Activated CD4-positive, alpha-beta T cell treated with anti-CD3 and anti-CD28 coated beads, Interleukin-2, amount 10 ng/mL, durations not matched to agents 7 days and 5 days (primary cell): ENCODE results near the gene SYNGR1. TPM values are rescaled to one million over a fixed set of nuclear protein-coding genes. Genes with fewer than 3 reads are reported as not detected.
"Not testable (repeated sequence)": the region's sequence is repeated elsewhere in the genome, so short reads cannot be mapped to it uniquely, and the experiment has no call there.

Experiments used
- CTCF ChIA-PET: fragments of 350-600 bp; sonication (Branson Sonifier 250); formaldehyde crosslinking; loops from one replicate; lab custom pipeline; 2021; ENCODE audit warnings: antibody characterized with exemption; lab: Charles Lee
- POLR2A ChIA-PET: fragments of 350-600 bp; sonication (Branson Sonifier 250); formaldehyde crosslinking; loops from one replicate; lab custom pipeline; 2021; ENCODE audit warnings: antibody characterized with exemption; lab: Charles Lee
- DNase-seq: peaks from one replicate; pipeline ENCODE4 v3.0.0-alpha.2; 2020
- H3K27ac Mint-ChIP-seq: one replicate; pipeline ENCODE4 v1.8.0; 2021; ENCODE audit warnings: mild to moderate bottlenecking, moderate library complexity, mixed read lengths
- H3K27me3 Mint-ChIP-seq: one replicate; pipeline ENCODE4 v1.8.0; 2021; ENCODE audit warnings: mixed read lengths
- H3K36me3 Mint-ChIP-seq: one replicate; pipeline ENCODE4 v1.8.0; 2021; ENCODE audit warnings: low read depth, mixed read lengths
- H3K4me1 Mint-ChIP-seq: one replicate; pipeline ENCODE4 v1.8.0; 2021; ENCODE audit warnings: mixed read lengths
- H3K4me3 Mint-ChIP-seq: one replicate; pipeline ENCODE4 v1.8.0; 2021; ENCODE audit warnings: mild to moderate bottlenecking, moderate library complexity, mixed read lengths
- H3K9me3 Mint-ChIP-seq: one replicate; pipeline ENCODE4 v1.8.0; 2021; ENCODE audit warnings: mixed read lengths
- total RNA-seq, 2 experiments: library from RNA; stranded (reverse); gene quantifications; one replicate each; pipeline ENCODE4 v1.2.3, GENCODE V29; 2021

SYNGR1 gene
- total RNA-seq, 2 experiments from 2014 or later: 0.42 to 0.77 TPM

- H3K36me3 Mint-ChIP-seq: no peaks in the 10 kb centered on the region
- no peaks in the 10 kb centered on the region for H3K9me3 Mint-ChIP-seq
- no peak overlapping the region for H3K27ac Mint-ChIP-seq
- peaks cover 19% of the 10 kb centered on the region for H3K27me3 Mint-ChIP-seq
- peaks cover 3% of the 10 kb centered on the region for H3K4me1 Mint-ChIP-seq
- CTCF ChIA-PET: interaction anchor here (0.7 to 2.4 kb wide), 12 partner anchors 11 to 223 kb away, joined by 3 to 14 read pairs (median 4); partner anchors contain the start of genes ATF4 and RPL3
- no peak overlapping the region for H3K4me3 Mint-ChIP-seq
- POLR2A ChIA-PET: no interaction called here
- DNase-seq: peak; percentile 70
These were observed 6.3 kb upstream of the SYNGR1 start for GRCh38 chr22:39343259-39344045.

DNA sequence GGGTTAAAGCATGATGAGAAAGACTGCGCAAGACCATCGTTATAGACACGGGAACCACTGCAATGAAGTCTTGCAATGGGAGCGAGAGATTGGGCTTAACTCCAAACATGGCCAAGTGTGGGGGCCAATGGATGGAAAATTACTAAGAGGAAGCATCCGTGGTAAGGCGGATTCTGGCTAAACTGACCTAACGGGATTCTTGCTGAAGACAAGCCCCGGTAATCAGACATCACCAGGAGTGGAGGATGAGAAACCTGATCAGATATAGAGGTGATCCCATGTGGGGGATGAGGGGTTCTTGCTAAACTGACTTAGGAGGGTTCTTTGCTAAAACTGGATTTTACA is 5.8 kb upstream of the SYNGR1 start:
- H3K9me3 Mint-ChIP-seq: no peaks in the 10 kb centered on the region
- ChIA-PET CTCF (interaction anchor here (0.7 to 2.4 kb wide), 11 partner anchors 12 to 223 kb away, joined by 3 to 14 read pairs (median 4); partner anchors contain the start of genes ATF4 and RPL3), POLR2A (no interaction called here)
- no peaks in the 10 kb centered on the region for H3K36me3 Mint-ChIP-seq
- DNase-seq: no peak
- peaks cover 5% of the 10 kb centered on the region for H3K4me1 Mint-ChIP-seq
- no peak overlapping the region for H3K27ac Mint-ChIP-seq
- peaks cover 20% of the 10 kb centered on the region for H3K27me3 Mint-ChIP-seq
- no peak overlapping the region for H3K4me3 Mint-ChIP-seq

GRCh38 chr22:39345231-39345630 is 4.6 kb upstream of the SYNGR1 start:
- Mint-ChIP-seq H3K36me3 (no peaks in the 10 kb centered on the region), H3K27me3 (peaks cover 24% of the 10 kb centered on the region)
- POLR2A ChIA-PET: interaction anchor here (0.6 to 0.8 kb wide), 2 partner anchors 12 to 18 kb away, joined by 5 to 14 read pairs; no protein-coding TSS in a partner anchor

DNA sequence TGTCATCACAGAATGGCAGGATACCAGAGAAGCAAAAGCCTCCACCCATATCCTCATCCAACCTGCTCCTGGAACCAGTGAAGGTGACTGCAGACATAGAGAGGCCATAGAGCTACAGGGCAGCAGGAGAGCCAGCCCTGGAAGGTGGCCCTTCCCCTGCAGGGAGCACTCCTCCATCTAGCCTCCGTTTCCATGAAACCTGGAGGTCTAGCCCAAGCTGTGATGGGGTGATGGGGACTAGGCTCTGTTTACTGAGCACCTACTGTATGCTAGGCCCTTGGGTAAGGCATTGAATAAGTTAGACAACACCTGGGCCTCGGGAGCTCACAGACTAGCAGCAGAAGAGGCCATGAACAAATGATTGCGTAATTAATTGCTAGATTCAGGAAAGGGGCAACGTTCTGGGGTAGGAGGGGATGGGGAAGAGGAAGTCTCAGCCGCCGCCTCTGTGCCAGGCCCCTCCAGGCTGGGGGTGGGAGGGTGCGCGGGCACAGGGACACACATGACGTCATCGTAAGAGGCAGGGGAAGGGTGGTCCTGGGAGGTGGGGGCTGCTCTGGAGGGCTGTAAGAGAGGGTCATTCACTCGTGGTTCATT is 784 bp upstream of the SYNGR1 start:
- H3K4me3 Mint-ChIP-seq: peak overlapping the region; percentile 53
- ChIA-PET CTCF (interaction anchor here (0.7 to 1.3 kb wide), 3 partner anchors 14 to 38 kb away, joined by 3 to 4 read pairs (median 3); no protein-coding TSS in a partner anchor), POLR2A (no interaction called here)
- H3K4me1 Mint-ChIP-seq: peaks cover 14% of the 10 kb centered on the region
- no peaks in the 10 kb centered on the region for H3K9me3 Mint-ChIP-seq
- no peak overlapping the region for H3K27ac Mint-ChIP-seq
- no peak for DNase-seq
- no peaks in the 10 kb centered on the region for H3K36me3 Mint-ChIP-seq
- H3K27me3 Mint-ChIP-seq: peaks cover 37% of the 10 kb centered on the region

More at GRCh38 chr22:39345231-39345630, 4.6 kb upstream of the SYNGR1 start:
- CTCF ChIA-PET: interaction anchor here (0.6 to 0.7 kb wide), 4 partner anchors 12 to 200 kb away, joined by 3 to 5 read pairs (median 4); no protein-coding TSS in a partner anchor
- no peak for DNase-seq
- Mint-ChIP-seq H3K27ac (no peak overlapping the region), H3K4me1 (peaks cover 10% of the 10 kb centered on the region), H3K4me3 (no peak overlapping the region), H3K9me3 (no peaks in the 10 kb centered on the region)

GRCh38 chr22:39349506-39349966 is 255 bp upstream of the SYNGR1 start:
- Mint-ChIP-seq H3K27me3 (peaks cover 32% of the 10 kb centered on the region), H3K36me3 (no peaks in the 10 kb centered on the region), H3K9me3 (no peaks in the 10 kb centered on the region), H3K4me3 (peak overlapping the region; percentile 53), H3K27ac (no peak overlapping the region), H3K4me1 (peaks cover 14% of the 10 kb centered on the region)
- ChIA-PET CTCF (interaction anchor here (0.7 to 1.3 kb wide), 4 partner anchors 15 to 142 kb away, joined by 3 to 4 read pairs (median 3); no protein-coding TSS in a partner anchor), POLR2A (no interaction called here)
- DNase-seq: no peak

DNA sequence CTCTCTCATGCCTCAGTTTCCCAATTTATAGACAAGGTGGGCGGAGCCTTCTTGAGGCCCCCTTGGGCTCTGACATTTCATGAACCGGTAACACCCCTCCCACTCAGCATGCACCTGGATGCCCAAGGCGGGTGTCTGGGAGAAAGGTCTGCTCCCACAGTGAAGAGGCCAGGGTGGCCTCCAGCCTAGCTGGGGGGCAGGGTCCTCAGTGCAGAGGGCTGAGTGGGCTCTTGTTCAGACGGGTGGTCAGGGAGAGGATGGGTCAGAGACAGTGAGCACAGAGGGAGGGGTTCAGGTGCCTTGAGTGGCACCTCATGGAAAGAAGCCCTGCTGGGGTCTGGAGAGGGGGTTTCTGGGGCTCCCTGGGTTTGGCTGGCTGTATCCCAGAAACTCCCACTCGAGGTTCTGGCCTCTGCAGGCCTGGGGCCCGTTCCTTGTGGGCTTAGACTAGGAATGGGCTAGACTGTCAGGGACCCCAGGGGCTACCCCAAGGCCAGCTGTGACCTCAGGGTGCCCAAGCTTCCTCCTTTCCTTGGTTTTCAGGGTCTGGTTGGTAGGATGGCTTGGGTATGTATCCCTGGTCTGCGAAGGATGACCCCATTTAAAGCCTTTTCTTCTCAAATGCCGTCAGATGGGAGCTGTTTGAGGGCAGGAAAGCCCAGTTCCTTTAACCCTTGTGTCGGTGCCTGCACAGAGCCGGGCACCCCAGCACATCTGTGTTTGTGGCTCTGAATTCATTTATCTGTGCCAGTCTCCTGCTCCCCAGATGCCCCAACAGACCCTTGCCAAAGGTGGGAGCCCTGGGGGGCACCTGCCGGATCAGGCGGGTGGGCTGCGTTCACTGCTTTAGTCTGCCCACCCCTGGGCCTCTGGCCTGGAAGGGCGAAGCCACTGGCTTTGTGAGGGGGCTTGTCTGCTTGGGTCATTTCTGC is 1.2 kb downstream of the SYNGR1 start:
- Mint-ChIP-seq H3K36me3 (no peaks in the 10 kb centered on the region), H3K9me3 (no peaks in the 10 kb centered on the region), H3K4me3 (peak overlapping the region; percentile 63), H3K4me1 (peaks cover 14% of the 10 kb centered on the region), H3K27ac (peak overlapping the region; percentile 9), H3K27me3 (peaks cover 30% of the 10 kb centered on the region)
- ChIA-PET POLR2A (no interaction called here), CTCF (interaction anchor here (0.6 to 1.7 kb wide), 2 partner anchors 48 to 548 kb away, joined by 3 read pairs; partner anchors contain the start of gene TAB1)
- DNase-seq: no peak

DNA sequence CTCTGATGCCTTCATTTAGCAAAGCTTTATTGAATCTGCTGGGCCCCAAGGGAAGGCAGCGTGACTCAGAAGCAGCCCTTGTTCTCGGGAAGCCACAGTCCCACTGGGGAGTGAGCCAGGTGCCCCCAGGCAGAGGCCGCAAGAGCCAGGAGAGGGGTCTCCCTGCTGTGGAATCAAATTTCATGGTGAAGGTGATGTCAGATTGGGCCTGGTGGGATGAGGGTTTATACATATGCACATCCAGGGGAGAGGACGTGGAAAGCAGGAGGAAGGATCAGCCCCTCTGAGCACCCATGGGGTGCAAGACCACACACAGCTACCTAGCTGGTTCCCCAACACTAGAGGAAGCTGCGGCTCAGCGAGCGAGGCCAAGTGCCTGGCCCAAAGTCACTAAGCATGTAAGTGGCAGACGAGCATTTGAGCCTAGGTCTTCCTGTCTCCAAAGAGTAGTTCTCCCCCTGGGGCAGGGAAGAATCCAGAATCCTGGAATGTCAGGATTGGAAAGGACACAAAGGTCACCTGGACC is 2.0 kb downstream of the SYNGR1 start:
- no peak overlapping the region for H3K4me3 Mint-ChIP-seq
- H3K4me1 Mint-ChIP-seq: peaks cover 14% of the 10 kb centered on the region
- ChIA-PET POLR2A (no interaction called here), CTCF (interaction anchor here (0.6 to 1.7 kb wide), 2 partner anchors 48 to 549 kb away, joined by 3 read pairs; partner anchors contain the start of gene TAB1)
- H3K36me3 Mint-ChIP-seq: no peaks in the 10 kb centered on the region
- no peaks in the 10 kb centered on the region for H3K9me3 Mint-ChIP-seq
- DNase-seq: no peak
- H3K27ac Mint-ChIP-seq: peak overlapping the region; percentile 4
- peaks cover 27% of the 10 kb centered on the region for H3K27me3 Mint-ChIP-seq

GRCh38 chr22:39352306-39352891 is 2.6 kb downstream of the SYNGR1 start:
- Mint-ChIP-seq H3K36me3 (no peaks in the 10 kb centered on the region), H3K27me3 (peaks cover 27% of the 10 kb centered on the region), H3K4me1 (peaks cover 14% of the 10 kb centered on the region), H3K9me3 (no peaks in the 10 kb centered on the region), H3K4me3 (no peak overlapping the region), H3K27ac (no peak overlapping the region)
- CTCF ChIA-PET: interaction anchor here (1.7 kb wide), 1 partner anchor 47 kb away, joined by 3 read pairs; the partner anchor contains the start of gene TAB1
- POLR2A ChIA-PET: no interaction called here
- no peak for DNase-seq

- CTCF ChIA-PET: no interaction called here
- POLR2A ChIA-PET: no interaction called here
These were observed 3.6 kb downstream of the SYNGR1 start for GRCh38 chr22:39353346-39353745.

GRCh38 chr22:39355080-39355479 is 5.3 kb downstream of the SYNGR1 start:
- no peaks in the 10 kb centered on the region for H3K36me3 Mint-ChIP-seq
- no peak overlapping the region for H3K4me3 Mint-ChIP-seq
- ChIA-PET CTCF (no interaction called here), POLR2A (no interaction called here)
- no peak overlapping the region for H3K27ac Mint-ChIP-seq
- H3K4me1 Mint-ChIP-seq: peaks cover 7% of the 10 kb centered on the region
- peaks cover 18% of the 10 kb centered on the region for H3K27me3 Mint-ChIP-seq
- DNase-seq: no peak
- H3K9me3 Mint-ChIP-seq: no peaks in the 10 kb centered on the region

More at GRCh38 chr22:39353346-39353745, 3.6 kb downstream of the SYNGR1 start:
- Mint-ChIP-seq H3K27me3 (peaks cover 27% of the 10 kb centered on the region), H3K27ac (no peak overlapping the region), H3K9me3 (no peaks in the 10 kb centered on the region), H3K4me3 (no peak overlapping the region), H3K36me3 (no peaks in the 10 kb centered on the region), H3K4me1 (peaks cover 14% of the 10 kb centered on the region)
- no peak for DNase-seq

GRCh38 chr22:39355805-39356204 is 6.0 kb downstream of the SYNGR1 start:
- peaks cover 12% of the 10 kb centered on the region for H3K27me3 Mint-ChIP-seq
- CTCF ChIA-PET, H3K4me3 Mint-ChIP-seq, H3K9me3 Mint-ChIP-seq, DNase-seq, H3K4me1 Mint-ChIP-seq, H3K36me3 Mint-ChIP-seq, POLR2A ChIA-PET, H3K27ac Mint-ChIP-seq: not testable (repeated sequence)
